Measurements from ENCODE around the gene NPY4R.
"Not testable (repeated sequence)": the region's sequence is repeated elsewhere in the genome, so short reads cannot be mapped to it uniquely, and the experiment has no call there.

The NPY4R gene, protein sequence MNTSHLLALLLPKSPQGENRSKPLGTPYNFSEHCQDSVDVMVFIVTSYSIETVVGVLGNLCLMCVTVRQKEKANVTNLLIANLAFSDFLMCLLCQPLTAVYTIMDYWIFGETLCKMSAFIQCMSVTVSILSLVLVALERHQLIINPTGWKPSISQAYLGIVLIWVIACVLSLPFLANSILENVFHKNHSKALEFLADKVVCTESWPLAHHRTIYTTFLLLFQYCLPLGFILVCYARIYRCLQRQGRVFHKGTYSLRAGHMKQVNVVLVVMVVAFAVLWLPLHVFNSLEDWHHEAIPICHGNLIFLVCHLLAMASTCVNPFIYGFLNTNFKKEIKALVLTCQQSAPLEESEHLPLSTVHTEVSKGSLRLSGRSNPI

GRCh38 chr10:46465765-46466164 is at the start of gene NPY4R:
Gene NPY4R (minus strand): TSS chr10:46465958. CDS start chr10:46462635, 3,323 bp downstream.
- not testable (repeated sequence) for DNase-seq

DNA sequence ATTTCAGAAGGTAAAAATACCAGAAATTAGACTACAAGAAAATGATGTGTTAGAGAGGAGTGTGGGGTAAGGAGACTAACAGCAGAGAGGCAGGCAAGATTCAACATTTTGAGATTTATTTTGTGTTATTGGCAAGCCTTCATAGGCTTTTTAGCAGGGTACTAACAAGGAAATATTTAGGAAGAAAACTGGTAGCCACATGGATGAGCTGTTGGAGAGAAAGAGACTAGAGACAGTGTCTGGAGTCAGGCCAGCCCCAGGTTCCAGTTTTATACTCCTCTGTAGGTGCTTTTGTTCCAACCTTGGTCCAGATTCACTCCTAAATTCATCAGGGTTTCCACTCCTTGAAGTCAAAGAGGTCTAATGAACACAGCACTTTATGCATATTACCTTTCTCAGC is 49.6 kb upstream of the NPY4R start:
- no peak for DNase-seq

DNA sequence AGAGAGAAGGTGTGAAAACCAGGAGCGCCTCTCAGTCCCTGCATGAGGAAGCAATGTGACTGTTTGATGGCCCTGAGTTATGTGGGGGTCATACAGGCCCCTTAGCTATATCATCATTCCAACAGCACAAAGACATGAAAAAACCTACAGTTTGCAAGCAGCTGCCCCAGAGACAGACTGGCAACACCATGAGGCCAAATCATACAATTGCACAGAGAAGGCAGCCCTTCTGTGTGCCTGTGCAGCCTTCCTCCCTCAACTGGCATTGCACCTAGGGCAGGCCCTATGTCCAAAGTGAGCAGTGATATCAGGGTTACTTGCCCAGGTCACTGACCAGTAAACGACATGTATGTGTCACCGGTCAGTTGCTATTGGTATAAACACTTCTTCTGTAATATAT is 49.1 kb upstream of the NPY4R start:
- no peak for DNase-seq

- no peak for DNase-seq
Measured at GRCh38 chr10:46514431-46514861, 48.7 kb upstream of the NPY4R start.

- not testable (repeated sequence) for DNase-seq
Measured at GRCh38 chr10:46513333-46513732, 47.6 kb upstream of the NPY4R start.

DNA sequence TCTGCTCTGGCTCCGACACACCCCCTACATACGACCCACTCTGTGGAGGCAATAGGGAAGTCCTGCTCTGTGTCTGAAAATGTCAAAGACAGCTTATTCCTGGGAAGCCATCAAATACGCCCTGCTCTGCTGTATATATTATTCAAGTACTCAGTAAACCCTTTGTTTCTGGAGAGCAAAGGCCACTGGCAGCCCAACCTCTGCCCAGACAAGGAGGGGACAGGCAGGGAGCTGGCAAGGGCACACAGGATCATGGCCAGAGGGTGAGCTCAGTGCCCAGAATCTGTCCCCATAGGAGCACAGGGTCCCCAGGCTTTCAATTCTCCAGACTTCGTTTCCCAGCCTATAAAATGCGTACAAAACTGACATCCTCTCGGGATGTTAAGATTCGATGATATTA is 47.0 kb upstream of the NPY4R start:
- DNase-seq, result not testable (repeated sequence)

- DNase-seq, result not testable (repeated sequence)
Measured at GRCh38 chr10:46512002-46512401, 46.2 kb upstream of the NPY4R start.

DNA sequence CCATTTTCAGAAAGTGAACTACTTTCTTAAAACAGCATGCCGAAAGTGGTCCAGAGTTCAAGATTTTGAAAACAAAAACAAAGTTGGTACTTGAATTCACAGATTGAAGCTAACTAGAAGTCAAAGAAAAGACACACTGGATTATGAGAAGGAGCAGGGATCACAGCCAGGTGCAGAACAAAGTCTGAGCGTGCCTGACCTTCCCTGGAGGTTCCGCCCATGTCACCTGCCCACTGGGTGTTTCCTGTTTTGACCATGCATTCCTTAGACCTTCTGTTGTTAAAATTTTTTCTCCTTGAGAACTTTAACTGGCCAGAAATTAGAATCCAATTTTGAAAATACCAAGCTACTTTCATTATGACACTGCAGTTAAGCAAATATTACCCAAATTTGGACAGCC is 34.2 kb upstream of the NPY4R start:
- not testable (repeated sequence) for DNase-seq

DNA sequence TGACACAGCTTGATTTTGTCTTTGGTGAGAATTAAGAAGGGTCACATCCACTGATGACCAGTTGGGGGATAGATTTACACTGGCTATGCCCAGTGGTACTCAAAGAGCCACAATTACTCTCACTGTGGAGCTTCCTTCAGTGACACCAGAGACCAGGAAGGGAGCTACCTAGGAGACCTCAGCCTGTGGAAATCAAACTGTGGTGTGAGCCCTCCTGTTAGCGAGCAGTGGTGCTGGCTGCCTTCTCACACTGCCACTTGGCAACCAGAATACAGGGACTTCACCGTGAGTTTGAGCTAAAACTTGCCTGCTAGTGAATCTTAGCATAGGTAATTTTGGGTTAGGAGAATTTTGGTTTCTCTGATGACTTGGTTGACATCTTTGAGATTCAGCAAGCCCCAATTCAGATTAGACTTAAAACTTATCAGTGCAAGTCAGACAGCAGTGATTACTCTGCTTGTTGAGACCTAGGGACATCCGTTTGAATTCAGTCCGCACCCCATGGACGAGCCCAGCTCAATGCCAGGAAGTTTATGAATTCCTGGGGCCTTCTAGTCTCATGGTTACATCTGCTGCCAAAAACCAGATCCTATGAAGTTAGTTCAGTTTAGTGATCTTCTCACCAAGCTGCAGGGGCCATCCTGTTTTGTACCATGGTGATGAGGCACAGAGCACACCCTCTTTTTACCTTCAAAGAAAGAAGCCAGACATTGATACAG is 33.4 kb upstream of the NPY4R start:
- not testable (repeated sequence) for DNase-seq

GRCh38 chr10:46497878-46498277 is 32.1 kb upstream of the NPY4R start:
- DNase-seq, result not testable (repeated sequence)

- DNase-seq, result not testable (repeated sequence)
Measured at GRCh38 chr10:46497401-46497800, 31.6 kb upstream of the NPY4R start.

- not testable (repeated sequence) for DNase-seq
Measured at GRCh38 chr10:46491364-46492114, 25.8 kb upstream of the NPY4R start.

- DNase-seq, result not testable (repeated sequence)
Measured at GRCh38 chr10:46490285-46490684, 24.5 kb upstream of the NPY4R start.

DNA sequence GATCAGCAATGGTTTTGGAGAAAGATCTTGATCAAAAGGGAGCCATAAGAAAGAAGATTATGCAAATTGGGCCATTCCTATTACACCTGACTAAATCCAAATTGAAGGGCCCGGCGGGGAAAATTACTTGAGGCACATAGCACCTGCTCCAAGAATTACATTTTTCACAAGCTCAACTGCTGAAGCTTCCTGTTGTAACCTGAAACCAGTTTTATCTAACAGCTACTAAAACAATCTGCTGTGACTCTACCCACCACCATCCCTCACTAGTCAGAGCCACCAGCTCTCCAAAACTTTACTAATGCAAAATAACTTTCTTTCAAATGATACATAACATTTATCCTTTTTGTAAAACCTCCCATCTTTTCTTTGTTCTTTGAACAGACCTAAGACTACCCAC is 20.7 kb upstream of the NPY4R start:
- DNase-seq, result not testable (repeated sequence)

DNA sequence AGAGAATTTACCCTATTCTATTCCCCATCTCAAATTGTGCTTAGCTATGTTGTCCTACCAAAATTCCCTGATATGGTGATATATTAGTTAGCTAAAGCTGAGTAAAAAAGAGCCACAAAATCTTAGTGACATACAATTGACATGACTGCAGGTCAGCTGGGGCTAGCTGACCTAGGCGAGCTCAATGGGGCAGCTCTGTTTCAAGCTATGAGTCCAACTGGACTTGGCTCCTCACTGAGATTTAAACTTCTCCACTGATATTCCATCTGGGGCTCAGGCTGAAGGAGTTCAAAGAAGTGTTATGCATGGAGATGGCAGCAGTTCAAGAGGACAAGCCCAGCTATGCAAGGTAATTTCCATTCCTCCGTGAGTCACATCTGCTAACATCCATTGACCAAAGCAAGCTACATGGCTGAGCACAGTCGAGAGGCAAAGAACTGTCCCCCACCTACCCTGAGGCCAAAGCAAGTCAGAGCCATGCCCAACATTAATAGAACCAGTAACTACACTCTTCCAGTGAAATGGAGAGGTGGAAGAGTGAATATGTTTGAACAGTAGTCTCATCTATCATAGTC is 9.1 kb upstream of the NPY4R start:
- DNase-seq, result not testable (repeated sequence)

DNA sequence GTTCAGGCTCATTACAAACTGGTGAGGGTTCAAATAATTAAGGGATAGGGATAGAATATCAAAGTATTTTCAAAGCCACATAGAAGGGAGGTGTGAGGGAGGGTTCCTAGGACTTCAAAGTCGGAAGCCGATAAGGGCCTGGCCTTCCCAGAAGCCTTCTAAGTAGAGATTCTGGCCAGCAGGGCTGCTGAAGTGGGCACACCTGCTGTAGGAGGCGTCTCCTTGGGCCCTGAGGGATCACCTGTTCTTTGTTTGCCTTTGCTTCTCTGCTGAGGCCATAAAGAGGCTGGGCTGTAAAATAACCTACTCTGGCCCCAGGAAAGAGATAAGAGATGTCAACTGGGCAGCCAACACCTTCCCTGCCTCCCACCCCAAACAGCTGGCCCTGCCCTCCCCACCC is 8.0 kb upstream of the NPY4R start:
- DNase-seq, result not testable (repeated sequence)

- DNase-seq, result not testable (repeated sequence)
Measured at GRCh38 chr10:46470134-46470533, 4.4 kb upstream of the NPY4R start.

GRCh38 chr10:46468119-46468809 is 2.5 kb upstream of the NPY4R start:
- DNase-seq, result not testable (repeated sequence)

- not testable (repeated sequence) for DNase-seq
Measured at GRCh38 chr10:46463608-46464007, 2.1 kb downstream of the NPY4R start.

GRCh38 chr10:46462276-46462675 is 3.5 kb downstream of the NPY4R start:
- not testable (repeated sequence) for DNase-seq

DNA sequence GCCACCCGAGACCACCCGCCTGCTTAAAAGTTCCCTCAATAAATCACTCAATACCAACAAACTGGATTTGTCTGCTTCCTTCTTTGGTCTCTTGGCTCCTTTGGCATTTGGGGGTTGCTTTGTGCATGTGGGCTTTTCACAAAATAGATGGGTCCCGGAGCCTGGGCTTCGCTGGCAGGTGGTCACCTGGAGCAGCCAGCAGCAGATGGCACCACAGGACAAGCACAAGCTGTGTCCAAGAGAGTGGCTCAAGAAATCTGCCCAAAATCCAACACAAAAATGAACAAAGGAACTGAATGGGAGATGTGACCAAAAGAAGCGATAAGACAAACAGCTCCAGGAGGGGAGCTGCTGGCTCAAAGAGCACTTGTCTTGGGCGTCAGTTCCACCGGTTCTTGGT is 6.2 kb downstream of the NPY4R start:
- DNase-seq, result not testable (repeated sequence)

GRCh38 chr10:46457071-46457470 is 8.7 kb downstream of the NPY4R start:
- not testable (repeated sequence) for DNase-seq
